Measurements from ENCODE around the gene NTMT1.

NTMT1 gene

GRCh38 chr9:129610213-129610472 lies 15.8 kb upstream of the NTMT1 start:
- Histone ChIP-seq H3K79me2 (ENCODE audit: insufficient read depth, low read depth) (no peaks in the 10 kb centered on the region), H3K4me3 (IDR thresholded peaks at IDR 0.05; ENCODE audit: insufficient read depth, low read depth, low read length) (no peak overlapping the region), H3K27me3 (ENCODE audit: insufficient read depth, low read depth) (no peaks in the 10 kb centered on the region), H3K9ac (peak overlapping the region; percentile 94), H3K36me3 (ENCODE audit: insufficient read depth) (no peaks in the 10 kb centered on the region), H3K27ac (peak overlapping the region; percentile 78), H4K20me1 (ENCODE audit: insufficient read depth) (no peaks in the 10 kb centered on the region), H3K4me1 (ENCODE audit: low read depth, poor library complexity, severe bottlenecking) (peaks cover 27% of the 10 kb centered on the region), H3K4me2 (peak overlapping the region; percentile 78), H2AFZ (ENCODE audit: low read depth) (peak overlapping the region; percentile 60)
- TF ChIP-seq, protein P1, sequence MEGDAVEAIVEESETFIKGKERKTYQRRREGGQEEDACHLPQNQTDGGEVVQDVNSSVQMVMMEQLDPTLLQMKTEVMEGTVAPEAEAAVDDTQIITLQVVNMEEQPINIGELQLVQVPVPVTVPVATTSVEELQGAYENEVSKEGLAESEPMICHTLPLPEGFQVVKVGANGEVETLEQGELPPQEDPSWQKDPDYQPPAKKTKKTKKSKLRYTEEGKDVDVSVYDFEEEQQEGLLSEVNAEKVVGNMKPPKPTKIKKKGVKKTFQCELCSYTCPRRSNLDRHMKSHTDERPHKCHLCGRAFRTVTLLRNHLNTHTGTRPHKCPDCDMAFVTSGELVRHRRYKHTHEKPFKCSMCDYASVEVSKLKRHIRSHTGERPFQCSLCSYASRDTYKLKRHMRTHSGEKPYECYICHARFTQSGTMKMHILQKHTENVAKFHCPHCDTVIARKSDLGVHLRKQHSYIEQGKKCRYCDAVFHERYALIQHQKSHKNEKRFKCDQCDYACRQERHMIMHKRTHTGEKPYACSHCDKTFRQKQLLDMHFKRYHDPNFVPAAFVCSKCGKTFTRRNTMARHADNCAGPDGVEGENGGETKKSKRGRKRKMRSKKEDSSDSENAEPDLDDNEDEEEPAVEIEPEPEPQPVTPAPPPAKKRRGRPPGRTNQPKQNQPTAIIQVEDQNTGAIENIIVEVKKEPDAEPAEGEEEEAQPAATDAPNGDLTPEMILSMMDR (conservative IDR thresholded peaks at IDR 0.05; ENCODE audit: low read depth, low read length) = no peak

DNA sequence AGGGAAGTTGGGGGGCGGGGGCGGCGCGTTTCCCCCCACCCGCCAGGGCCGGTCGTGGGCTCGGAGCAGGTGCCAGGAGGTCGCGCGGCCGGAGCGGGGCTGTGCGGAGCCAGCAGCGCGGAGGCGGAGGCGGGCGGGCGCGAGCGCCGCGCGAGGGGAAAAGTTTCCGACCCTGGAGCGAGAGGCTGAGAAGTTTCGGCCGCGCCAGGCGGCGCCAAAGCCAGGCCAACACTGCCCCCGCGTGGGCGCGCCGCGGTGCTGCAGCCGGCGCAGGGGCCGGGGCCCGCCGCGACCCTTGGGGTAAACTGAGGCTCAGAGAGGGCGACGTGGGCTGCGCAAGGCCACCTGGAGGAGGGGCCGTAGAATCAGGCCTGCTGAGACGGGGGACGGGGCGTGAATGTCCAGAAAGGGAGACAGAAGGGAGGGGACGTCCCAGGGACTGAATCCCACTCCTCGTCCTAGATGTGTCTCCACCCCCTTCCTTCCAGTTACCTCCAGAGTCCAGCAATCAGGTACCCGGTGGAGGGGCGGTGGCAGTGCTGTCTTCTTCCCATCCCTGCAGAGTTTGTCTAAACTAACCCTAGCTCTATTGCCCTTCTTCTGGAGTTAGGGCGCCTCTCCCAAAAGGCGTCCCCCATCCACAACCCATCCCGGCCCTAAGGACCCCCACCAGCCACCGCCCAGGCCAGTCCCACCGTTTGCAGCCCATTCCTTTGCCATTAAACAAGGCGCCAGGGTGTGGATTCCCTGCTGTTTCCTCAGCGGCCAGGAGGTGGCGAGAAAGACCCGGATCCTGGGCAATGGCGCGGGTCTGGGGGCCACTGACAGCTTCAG lies 15.3 kb upstream of the NTMT1 start:
- H3K4me3 ChIP-seq (IDR thresholded peaks at IDR 0.05; ENCODE audit: insufficient read depth, low read depth, low read length) = no peak overlapping the region
- H3K79me2 ChIP-seq (ENCODE audit: insufficient read depth, low read depth) = no peaks in the 10 kb centered on the region
- peak overlapping the region; percentile 94 for H3K9ac ChIP-seq
- H3K4me1 ChIP-seq (ENCODE audit: low read depth, poor library complexity, severe bottlenecking) = peaks cover 27% of the 10 kb centered on the region
- H3K27ac ChIP-seq = peak overlapping the region; percentile 78
- TF ChIP-seq, protein P1 (conservative IDR thresholded peaks at IDR 0.05; ENCODE audit: low read depth, low read length) = peak; percentile 87
- peak overlapping the region; percentile 78 for H3K4me2 ChIP-seq
- no peaks in the 10 kb centered on the region for H3K36me3 ChIP-seq (ENCODE audit: insufficient read depth)
- no peaks in the 10 kb centered on the region for H4K20me1 ChIP-seq (ENCODE audit: insufficient read depth)
- H3K27me3 ChIP-seq (ENCODE audit: insufficient read depth, low read depth) = no peaks in the 10 kb centered on the region
- H2AFZ ChIP-seq (ENCODE audit: low read depth) = peak overlapping the region; percentile 60

DNA sequence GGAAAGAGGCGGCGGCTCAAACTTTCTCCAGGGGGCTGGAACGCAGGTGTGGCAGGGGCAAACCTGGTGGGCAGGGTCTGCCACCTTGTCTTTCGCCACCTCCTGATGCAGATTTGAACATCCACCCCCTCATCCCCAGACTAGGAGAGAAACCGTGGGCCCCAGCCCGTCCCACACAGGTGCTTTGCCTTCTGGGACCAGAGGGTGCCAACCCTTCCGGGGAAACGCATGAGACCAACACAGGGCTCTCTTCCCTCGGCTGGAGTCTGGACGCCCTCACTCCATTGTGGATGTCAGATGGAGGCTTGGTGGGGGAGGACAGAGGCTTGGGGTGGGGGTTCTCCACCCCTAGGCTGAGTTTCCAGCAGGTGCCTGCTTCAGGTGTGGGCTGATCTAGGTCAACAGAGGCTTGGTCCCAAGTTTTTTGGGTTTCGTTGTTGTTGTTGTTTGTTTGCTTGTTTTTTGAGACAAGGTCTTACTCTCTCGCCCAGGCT lies 14.6 kb upstream of the NTMT1 start:
- Histone ChIP-seq H3K9ac (peak overlapping the region; percentile 94; the same call in 1 of the 2 replicates), H2AFZ (ENCODE audit: low read depth) (peak overlapping the region; percentile 60), H3K27me3 (ENCODE audit: insufficient read depth, low read depth) (no peaks in the 10 kb centered on the region), H3K79me2 (ENCODE audit: insufficient read depth, low read depth) (no peaks in the 10 kb centered on the region), H3K4me3 (IDR thresholded peaks at IDR 0.05; ENCODE audit: insufficient read depth, low read depth, low read length) (no peak overlapping the region), H3K4me1 (ENCODE audit: low read depth, poor library complexity, severe bottlenecking) (peaks cover 27% of the 10 kb centered on the region), H4K20me1 (ENCODE audit: insufficient read depth) (no peaks in the 10 kb centered on the region), H3K4me2 (peak overlapping the region; percentile 78), H3K27ac (no peak overlapping the region), H3K36me3 (ENCODE audit: insufficient read depth) (no peaks in the 10 kb centered on the region)
- TF ChIP-seq, protein P1 (conservative IDR thresholded peaks at IDR 0.05; ENCODE audit: low read depth, low read length) = no peak

GRCh38 chr9:129612123-129612522 lies 13.8 kb upstream of the NTMT1 start:
- Histone ChIP-seq H3K4me2 (no peak overlapping the region), H3K79me2 (ENCODE audit: insufficient read depth, low read depth) (no peaks in the 10 kb centered on the region), H3K4me1 (ENCODE audit: low read depth, poor library complexity, severe bottlenecking) (peaks cover 27% of the 10 kb centered on the region), H3K9ac (no peak overlapping the region), H3K4me3 (IDR thresholded peaks at IDR 0.05; ENCODE audit: insufficient read depth, low read depth, low read length) (no peak overlapping the region), H3K27ac (no peak overlapping the region), H3K36me3 (ENCODE audit: insufficient read depth) (no peaks in the 10 kb centered on the region), H2AFZ (ENCODE audit: low read depth) (no peak overlapping the region), H4K20me1 (ENCODE audit: insufficient read depth) (no peaks in the 10 kb centered on the region), H3K27me3 (ENCODE audit: insufficient read depth, low read depth) (no peaks in the 10 kb centered on the region)
- TF ChIP-seq, protein P1 (conservative IDR thresholded peaks at IDR 0.05; ENCODE audit: low read depth, low read length) = no peak
